Upper lobe of left lung (tissue), 4 donors: Measurements from ENCODE around the gene PRKG1.

Experiments
- CTCF ChIP-seq, 6 experiments: fragments of 450-650 bp in 4 of 6; fragments of 200-600 bp in 2 of 6; sonication (generic) in 2 of 6; IDR thresholded peaks; one replicate each; pipeline ENCODE4 v1.5.1; 2016 to 2019; ENCODE audit warnings: antibody characterized with exemption in 6 of 6
- EP300 ChIP-seq, 4 donors: sonication (generic); formaldehyde crosslinking; IDR thresholded peaks; one replicate each; pipeline ENCODE4 v1.5.1; 2017; ENCODE audit warnings: antibody characterized with exemption in 4 of 4, control low read depth in 2 of 4
- POLR2A ChIP-seq, 4 donors: fragments of 450-650 bp; IDR thresholded peaks; one replicate each; pipeline ENCODE4 v1.5.1; 2016 to 2017; ENCODE audit warnings: antibody characterized with exemption in 4 of 4, mild to moderate bottlenecking in 2 of 4
- POLR2AphosphoS5 ChIP-seq, 2 donors: sonication (generic); formaldehyde crosslinking; IDR thresholded peaks; one replicate each; pipeline ENCODE4 v1.5.1; 2017; ENCODE audit warnings: antibody characterized with exemption in 2 of 2

- TF ChIP-seq CTCF (IDR thresholded peaks at IDR 0.05) (no peak), EP300 (IDR thresholded peaks at IDR 0.05) (no peak), POLR2A (IDR thresholded peaks at IDR 0.05) (no peak), POLR2AphosphoS5 (IDR thresholded peaks at IDR 0.05) (no peak)
Measured at GRCh38 chr10:51100221-51100620, 25.9 kb downstream of the PRKG1 start.
